IPS-20b (cell line): ENCODE results near the gene CMTM2.
"Not testable (repeated sequence)": the region's sequence is repeated elsewhere in the genome, so short reads cannot be mapped to it uniquely, and the experiment has no call there.

Experiments
- H3K27ac ChIP-seq: one replicate; pipeline ENCODE4 v1.5.1; 2013; ENCODE audit warnings: low read length
- H3K27me3 ChIP-seq: 2 replicates; pipeline ENCODE4 v1.6.1; 2013; ENCODE audit warnings: mild to moderate bottlenecking, low read length, inconsistent platforms; ENCODE audit not compliant: insufficient read depth
- H3K36me3 ChIP-seq: 2 replicates; pipeline ENCODE4 v1.6.1; 2013; ENCODE audit warnings: low read depth, mild to moderate bottlenecking, inconsistent platforms, low read length, moderate library complexity; ENCODE audit not compliant: insufficient read depth
- H3K4me1 ChIP-seq: 2 replicates; pipeline ENCODE4 v1.6.1; 2013; ENCODE audit warnings: mild to moderate bottlenecking, control low read depth, inconsistent platforms, low read length, moderate library complexity; ENCODE audit not compliant: insufficient read depth
- H3K4me3 ChIP-seq: 2 replicates; pipeline ENCODE4 v1.5.1; 2013; ENCODE audit warnings: mild to moderate bottlenecking, low read length, inconsistent platforms
- H3K9ac ChIP-seq: 2 replicates; pipeline ENCODE4 v1.6.1; 2013; ENCODE audit warnings: low read depth, mild to moderate bottlenecking, inconsistent platforms, low read length, moderate library complexity
- H3K9me3 ChIP-seq: 2 replicates; pipeline ENCODE4 v1.6.1; 2013; ENCODE audit warnings: mild to moderate bottlenecking, low read depth, low read length, inconsistent platforms; ENCODE audit not compliant: insufficient read depth

The CMTM2 gene

DNA sequence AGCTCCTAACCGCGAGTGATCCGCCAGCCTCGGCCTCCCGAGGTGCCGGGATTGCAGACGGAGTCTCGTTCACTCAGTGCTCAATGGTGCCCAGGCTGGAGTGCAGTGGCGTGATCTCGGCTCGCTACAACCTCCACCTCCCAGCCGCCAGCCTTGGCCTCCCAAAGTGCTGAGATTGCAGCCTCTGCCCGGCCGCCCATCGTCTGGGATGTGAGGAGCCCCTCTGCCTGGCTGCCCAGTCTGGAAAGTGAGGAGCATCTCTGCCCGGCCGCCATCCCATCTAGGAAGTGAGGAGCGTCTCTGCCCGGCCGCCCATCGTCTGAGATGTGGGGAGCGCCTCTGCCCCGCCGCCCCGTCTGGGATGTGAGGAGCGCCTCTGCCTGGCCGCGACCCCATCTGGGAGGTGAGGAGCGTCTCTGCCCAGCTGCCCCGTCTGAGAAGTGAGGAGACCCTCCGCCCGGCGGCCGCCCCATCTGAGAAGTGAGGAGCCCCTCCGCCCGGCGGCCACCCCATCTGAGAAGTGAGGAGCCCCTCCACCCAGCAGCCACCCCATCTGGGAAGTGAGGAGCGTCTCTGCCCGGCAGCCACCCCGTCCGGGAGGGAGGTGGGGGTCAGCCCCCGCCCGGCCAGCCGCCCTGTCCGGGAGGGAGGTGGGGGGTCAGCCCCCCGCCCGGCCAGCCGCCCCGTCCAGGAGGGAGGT, 51.4 kb downstream of the CMTM2 start:
- not testable (repeated sequence) for H3K4me1 ChIP-seq, H3K9ac ChIP-seq, H3K27ac ChIP-seq, H3K4me3 ChIP-seq, H3K9me3 ChIP-seq, H3K36me3 ChIP-seq, H3K27me3 ChIP-seq

DNA sequence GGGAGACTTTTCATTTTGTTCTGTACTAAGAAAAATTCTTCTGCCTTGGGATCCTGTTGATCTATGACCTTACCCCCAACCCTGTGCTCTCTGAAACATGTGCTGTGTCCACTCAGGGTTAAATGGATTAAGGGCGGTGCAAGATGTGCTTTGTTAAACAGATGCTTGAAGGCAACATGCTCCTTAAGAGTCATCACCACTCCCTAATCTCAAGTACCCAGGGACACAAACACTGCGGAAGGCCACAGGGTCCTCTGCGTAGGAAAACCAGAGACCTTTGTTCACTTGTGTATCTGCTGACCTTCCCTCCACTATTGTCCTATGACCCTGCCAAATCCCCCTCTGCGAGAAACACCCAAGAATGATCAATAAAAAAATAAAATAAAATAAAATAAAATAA, 52.3 kb downstream of the CMTM2 start:
- H3K4me3 ChIP-seq, H3K4me1 ChIP-seq, H3K9ac ChIP-seq, H3K36me3 ChIP-seq, H3K9me3 ChIP-seq, H3K27me3 ChIP-seq, H3K27ac ChIP-seq: not testable (repeated sequence)

DNA sequence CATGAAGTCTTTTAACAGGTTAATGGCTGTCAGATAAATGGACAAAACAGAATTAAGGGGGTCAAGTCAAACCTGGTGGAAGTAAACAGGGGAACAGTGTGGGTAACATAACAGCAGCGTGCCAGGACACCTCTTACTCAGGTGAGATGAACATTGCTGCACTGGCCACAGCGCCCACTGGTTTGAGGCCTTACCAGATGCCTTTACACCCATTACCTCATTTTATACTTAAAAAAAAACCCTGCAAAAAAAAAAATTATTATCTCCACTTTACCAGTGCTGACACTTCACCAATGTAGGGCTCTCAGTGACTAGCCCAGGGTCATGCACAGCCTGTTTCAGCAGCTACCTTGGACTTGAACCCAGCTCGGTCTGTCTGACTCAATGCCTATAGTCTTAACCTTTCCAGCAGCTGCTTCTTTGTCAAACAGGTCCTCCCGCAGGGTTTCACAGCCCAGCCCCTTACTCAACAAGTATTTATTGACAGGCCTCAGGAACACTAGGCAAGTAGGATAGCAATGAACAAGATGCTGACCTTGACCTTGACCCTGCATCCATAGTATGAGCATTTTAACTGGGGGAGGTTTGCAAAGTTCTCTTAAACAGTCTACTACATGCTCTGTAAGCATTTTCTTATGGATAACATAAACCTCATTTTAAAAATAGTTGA, 55.4 kb downstream of the CMTM2 start:
- Histone ChIP-seq H3K9me3 (no peaks in the 10 kb centered on the region), H3K4me1 (peaks cover 11% of the 10 kb centered on the region), H3K27me3 (no peaks in the 10 kb centered on the region), H3K27ac (no peak overlapping the region), H3K4me3 (no peak overlapping the region), H3K36me3 (no peaks in the 10 kb centered on the region; the same call in 1 of the 2 replicates), H3K9ac (no peak overlapping the region)

DNA sequence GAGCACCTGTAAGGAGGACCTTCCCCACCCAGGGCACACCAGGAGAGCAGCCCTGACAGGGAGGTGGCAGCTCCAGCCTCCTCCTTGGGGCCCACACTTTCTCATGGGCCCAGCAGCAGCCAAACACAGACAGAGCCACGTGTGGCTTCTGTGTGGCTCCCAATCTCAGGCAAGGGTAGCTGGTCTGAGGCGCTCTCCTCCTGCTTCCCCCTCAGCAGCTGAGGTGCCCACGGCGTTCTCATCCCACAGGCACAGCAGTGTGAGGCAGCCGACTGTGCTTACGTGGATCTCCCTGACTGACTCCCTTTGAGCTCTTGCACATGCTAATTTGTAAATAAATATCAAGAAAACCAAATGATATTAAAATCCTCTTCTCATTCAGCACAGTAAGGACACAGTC, 56.1 kb downstream of the CMTM2 start:
- no peaks in the 10 kb centered on the region; the same call in 1 of the 2 replicates for H3K36me3 ChIP-seq
- no peak overlapping the region for H3K4me3 ChIP-seq
- H3K4me1 ChIP-seq = peaks cover 12% of the 10 kb centered on the region
- no peak overlapping the region for H3K9ac ChIP-seq
- no peaks in the 10 kb centered on the region for H3K9me3 ChIP-seq
- H3K27ac ChIP-seq = no peak overlapping the region
- H3K27me3 ChIP-seq = no peaks in the 10 kb centered on the region

DNA sequence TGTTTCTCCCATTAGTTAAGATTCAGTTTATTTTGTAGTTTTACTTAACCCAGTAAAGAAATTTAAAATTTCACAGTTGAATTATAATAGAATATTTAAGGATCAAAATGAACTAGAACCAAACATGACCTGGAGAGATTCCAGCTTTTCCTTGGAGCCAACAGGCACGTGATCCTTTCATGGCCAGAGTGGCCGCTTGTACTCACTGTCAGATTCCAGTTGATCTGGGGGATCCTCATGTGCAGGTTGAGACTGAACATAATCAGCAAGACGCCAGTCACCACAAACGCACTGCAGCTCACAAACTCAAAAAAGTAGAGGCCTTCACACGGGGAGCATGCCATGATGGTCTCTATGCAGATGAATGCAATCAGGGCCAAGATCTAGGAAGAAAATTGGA, 56.9 kb downstream of the CMTM2 start:
- no peaks in the 10 kb centered on the region for H3K9me3 ChIP-seq
- no peak overlapping the region for H3K9ac ChIP-seq
- peaks cover 12% of the 10 kb centered on the region for H3K4me1 ChIP-seq
- H3K4me3 ChIP-seq = no peak overlapping the region
- no peak overlapping the region for H3K27ac ChIP-seq
- H3K36me3 ChIP-seq = no peaks in the 10 kb centered on the region; the same call in 1 of the 2 replicates
- H3K27me3 ChIP-seq = no peaks in the 10 kb centered on the region

DNA sequence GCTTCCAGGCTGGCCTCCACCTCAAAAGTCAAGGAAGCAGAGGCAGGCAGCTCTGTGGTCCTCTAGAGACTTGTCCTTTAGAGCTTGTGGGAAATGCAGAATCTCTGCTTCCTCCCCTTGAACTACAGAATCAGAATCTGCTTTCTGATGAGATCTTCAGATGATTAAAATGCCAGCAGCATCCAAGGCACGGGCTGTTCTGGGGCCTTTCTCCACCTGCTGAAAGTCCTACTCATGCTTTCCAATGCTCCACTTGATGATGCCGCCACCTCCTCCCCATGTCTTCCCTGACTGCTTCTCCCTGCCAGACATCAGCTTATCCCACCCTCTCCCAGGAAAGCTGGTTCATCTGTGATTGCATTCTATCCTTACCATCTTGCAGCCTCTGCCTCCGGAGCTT, 58.5 kb downstream of the CMTM2 start:
- H3K4me1 ChIP-seq = peaks cover 12% of the 10 kb centered on the region
- H3K9me3 ChIP-seq = no peaks in the 10 kb centered on the region
- H3K27ac ChIP-seq = no peak overlapping the region
- H3K4me3 ChIP-seq = no peak overlapping the region
- no peak overlapping the region for H3K9ac ChIP-seq
- no peaks in the 10 kb centered on the region; the same call in 1 of the 2 replicates for H3K36me3 ChIP-seq
- no peaks in the 10 kb centered on the region for H3K27me3 ChIP-seq
